Occipital lobe (tissue), 2 donors: ENCODE results near the gene MAGEB17. TPM values are rescaled to one million over a fixed set of nuclear protein-coding genes. Genes with fewer than 3 reads are reported as not detected.

ENCODE experiments used
- DNase-seq: peaks from one replicate; lab custom pipeline; 2025; lab: John Stamatoyannopoulos, UW
- total RNA-seq: library from RNA; depleted of rRNA; stranded (reverse); fragments of >200 nt; gene quantifications from one replicate; pipeline ENCODE4 v1.2.3, GENCODE V29; 2014

Gene MAGEB17
- total RNA-seq, 1 donor from 2014 or later, result 0.16 TPM

- no peak for DNase-seq
Measured at GRCh38 chrX:16208601-16209000, 41.3 kb downstream of the MAGEB17 start.

DNA sequence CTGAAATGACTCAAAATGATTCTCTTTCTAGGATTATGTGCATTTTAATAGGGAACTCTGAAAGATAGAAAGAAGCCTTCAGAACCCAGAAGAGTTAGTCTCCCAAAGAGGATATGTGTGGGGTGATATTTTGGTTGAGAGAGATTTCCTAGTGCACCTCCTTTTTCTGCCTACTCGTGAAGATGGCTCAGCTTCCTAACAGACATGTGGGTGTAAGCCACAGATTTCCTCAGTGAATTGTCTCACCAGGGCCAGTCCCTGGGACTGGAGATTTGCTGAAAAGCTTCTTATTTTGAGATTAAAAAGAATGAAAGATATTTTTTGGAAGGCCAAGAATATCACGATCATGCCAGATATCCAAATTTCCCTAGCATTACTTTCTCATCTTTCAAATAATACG lies 42.8 kb downstream of the MAGEB17 start:
- no peak for DNase-seq

DNA sequence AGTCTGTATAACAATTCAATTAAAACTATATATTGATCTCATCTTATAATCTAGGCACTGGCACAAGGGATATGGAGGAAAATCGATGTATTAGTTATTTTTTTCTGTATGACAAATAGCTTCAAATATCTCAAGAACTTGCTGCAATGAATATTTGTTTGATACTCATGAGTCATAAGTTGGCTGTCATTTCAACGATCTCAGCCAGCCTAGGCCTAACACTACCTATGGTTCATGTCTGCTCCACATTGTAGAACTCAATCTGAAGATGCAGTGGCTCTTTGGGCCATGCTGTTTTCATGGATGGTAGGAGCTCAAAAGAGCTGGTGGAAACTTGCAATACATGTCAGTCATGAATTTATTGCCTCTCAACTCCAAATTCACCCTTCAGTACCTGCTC lies 44.7 kb downstream of the MAGEB17 start:
- no peak for DNase-seq

DNA sequence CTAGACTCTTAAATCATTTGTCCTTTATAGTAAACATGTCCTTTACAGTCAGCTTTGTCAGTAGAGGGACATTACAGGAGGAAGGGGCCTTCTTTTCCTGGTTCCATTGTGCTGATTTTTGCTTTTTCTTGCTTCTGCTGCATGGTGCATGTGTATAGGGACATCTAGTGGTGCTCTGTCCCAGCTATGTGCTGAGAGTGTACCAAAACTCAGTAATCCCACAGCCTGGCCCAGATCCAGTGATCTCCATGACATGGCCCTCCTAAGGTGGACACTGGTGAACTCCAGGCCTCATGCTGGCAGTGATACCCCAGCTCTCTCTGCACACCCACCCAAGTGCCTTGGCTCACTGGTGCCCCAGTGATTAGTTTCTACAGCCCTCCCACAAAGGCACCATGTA lies 45.2 kb downstream of the MAGEB17 start:
- no peak for DNase-seq

DNA sequence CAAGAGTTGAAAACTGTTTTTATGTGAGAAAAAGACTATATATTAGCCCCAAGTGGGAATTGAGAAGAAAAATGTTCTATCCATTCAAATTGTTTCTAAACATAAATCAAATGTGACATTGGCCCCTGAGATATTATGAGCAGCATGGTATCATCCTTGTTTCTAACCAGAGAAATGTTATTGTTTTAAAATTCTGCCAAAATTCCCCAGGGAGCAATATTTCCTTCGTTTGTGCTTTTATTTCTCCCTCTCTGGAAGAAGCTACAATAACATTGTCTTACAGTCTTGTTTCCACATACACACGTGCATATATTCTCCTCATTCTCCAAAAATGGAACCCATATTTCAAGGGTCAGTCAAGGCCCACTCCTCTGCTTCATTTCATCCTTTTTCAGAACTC lies 46.7 kb downstream of the MAGEB17 start:
- DNase-seq, result no peak

DNA sequence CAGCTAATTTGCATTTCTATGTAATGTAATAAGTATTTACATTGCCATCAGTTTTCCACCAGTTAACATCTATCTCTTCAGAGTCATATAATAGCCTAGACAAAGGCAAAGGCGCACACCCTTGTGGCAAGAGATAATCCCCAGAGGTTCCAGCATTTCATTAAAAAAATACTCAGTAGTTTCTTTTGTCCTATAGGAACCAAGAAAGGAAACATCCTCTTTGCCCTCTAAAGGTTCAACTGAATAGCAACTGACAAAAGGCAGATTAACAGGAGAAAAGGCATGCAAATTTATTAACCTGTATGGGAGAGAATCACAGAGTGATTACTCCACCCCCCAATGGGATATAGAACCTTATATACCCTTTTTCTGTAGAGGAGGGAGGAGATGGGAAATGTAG lies 48.4 kb downstream of the MAGEB17 start:
- DNase-seq, result no peak

Other genes with a start within 250 kb of the MAGEB17 start
- gene GRPR, start 43.9 kb upstream of the MAGEB17 start, total RNA-seq, result 2.2 TPM